Natural killer cell treated with Interleukin-12 subunit alpha and Interleukin-12 subunit beta and Interleukin-15 and Interleukin-18, amount 100 ng/mL, for 72 hours (primary cell): ENCODE results near the gene OTOP1. TPM values are rescaled to one million over a fixed set of nuclear protein-coding genes. Genes with fewer than 3 reads are reported as not detected.
"Not testable (repeated sequence)": the region's sequence is repeated elsewhere in the genome, so short reads cannot be mapped to it uniquely, and the experiment has no call there.

ENCODE experiments used
- ATAC-seq, 2 donors: fragments of 150-1000 bp; cut with Tn5 transposase in 1 of 2; sonication (Bioruptor Pico), chemical (Tn5 transposase) in 1 of 2; 2 replicates each; pipeline ENCODE4 v1.10.0; 2021
- DNase-seq: peaks from one replicate; pipeline ENCODE4 v3.0.0; 2022; ENCODE audit warnings: low spot score
- H3K27ac Mint-ChIP-seq, 2 donors: 1 replicate in 1 of 2; 2 replicates in 1 of 2; pipeline ENCODE4 v1.8.0; 2022; ENCODE audit warnings: mixed read lengths in 2 of 2, mild to moderate bottlenecking in 1 of 2, moderate library complexity in 1 of 2
- H3K27me3 Mint-ChIP-seq, 2 donors: 1 replicate in 1 of 2; 2 replicates in 1 of 2; pipeline ENCODE4 v1.8.0; 2022; ENCODE audit warnings: mixed read lengths in 2 of 2
- H3K36me3 Mint-ChIP-seq: one replicate; pipeline ENCODE4 v1.8.0; 2022; ENCODE audit warnings: mixed read lengths
- H3K4me1 Mint-ChIP-seq, 2 donors: 1 replicate in 1 of 2; 2 replicates in 1 of 2; pipeline ENCODE4 v1.8.0; 2022; ENCODE audit warnings: low read depth in 2 of 2, mixed read lengths in 2 of 2, mild to moderate bottlenecking in 1 of 2
- H3K4me3 Mint-ChIP-seq: one replicate; pipeline ENCODE4 v1.8.0; 2022; ENCODE audit warnings: mixed read lengths
- H3K9me3 Mint-ChIP-seq: 2 replicates; pipeline ENCODE4 v1.8.0; 2022; ENCODE audit warnings: mixed read lengths
- total RNA-seq, 2 donors: library from RNA; stranded (reverse); gene quantifications; one replicate each; pipeline ENCODE4 v1.2.3, GENCODE V29; 2022

Gene OTOP1
- total RNA-seq, 2 donors from 2014 or later: not detected

DNA sequence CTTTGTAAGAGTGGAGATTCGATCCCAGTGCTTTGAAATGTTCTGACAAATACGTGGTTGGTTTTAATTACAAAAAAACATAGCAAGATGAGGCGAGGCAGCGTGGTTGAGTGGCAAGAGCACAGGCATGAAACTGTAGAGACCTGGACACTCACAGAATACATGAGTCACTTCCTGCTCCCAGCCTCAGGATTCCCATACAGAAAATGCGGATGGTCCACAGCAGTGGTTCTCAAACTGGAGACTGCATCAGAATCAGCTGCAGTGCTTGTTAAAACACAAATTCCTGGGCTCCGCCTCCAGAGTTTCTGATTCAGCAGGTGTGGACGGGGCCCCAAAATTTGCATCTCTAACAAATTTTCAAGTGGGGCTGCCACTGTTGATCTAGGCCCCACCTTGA, 10.1 kb downstream of the OTOP1 start:
- H3K4me3 Mint-ChIP-seq: no peak overlapping the region
- no peak for ATAC-seq
- DNase-seq: no peak

DNA sequence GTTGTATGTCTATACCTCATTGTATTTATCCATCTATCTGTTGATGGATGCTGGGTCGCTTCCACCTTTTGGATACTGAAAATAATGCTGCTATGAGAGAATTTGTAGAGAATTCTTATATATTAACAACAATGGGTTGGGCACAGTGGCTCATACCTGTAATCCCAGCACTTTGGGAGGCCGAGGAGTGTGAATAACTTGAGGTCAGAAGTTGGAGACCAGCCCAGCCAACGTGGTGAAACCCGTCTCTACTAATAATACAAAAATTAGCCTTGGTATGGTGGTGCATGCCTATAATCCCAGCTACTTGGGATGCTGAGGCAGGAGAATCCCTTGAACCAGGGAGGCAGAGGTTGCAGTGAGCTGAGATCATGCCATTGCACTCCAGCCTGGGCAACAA, 13.1 kb downstream of the OTOP1 start:
- H3K4me1 Mint-ChIP-seq, DNase-seq, H3K36me3 Mint-ChIP-seq, H3K9me3 Mint-ChIP-seq, H3K27ac Mint-ChIP-seq, H3K4me3 Mint-ChIP-seq, ATAC-seq: not testable (repeated sequence)
- H3K27me3 Mint-ChIP-seq: peaks cover 32 to 45% of the 10 kb centered on the region in 2 donors

More for the DNA sequence above, 10.1 kb downstream of the OTOP1 start:
- Mint-ChIP-seq H3K27ac (no peak overlapping the region), H3K36me3 (no peaks in the 10 kb centered on the region), H3K9me3 (no peaks in the 10 kb centered on the region), H3K27me3 (peaks cover 22 to 37% of the 10 kb centered on the region in 2 donors), H3K4me1 (no peaks in the 10 kb centered on the region)

DNA sequence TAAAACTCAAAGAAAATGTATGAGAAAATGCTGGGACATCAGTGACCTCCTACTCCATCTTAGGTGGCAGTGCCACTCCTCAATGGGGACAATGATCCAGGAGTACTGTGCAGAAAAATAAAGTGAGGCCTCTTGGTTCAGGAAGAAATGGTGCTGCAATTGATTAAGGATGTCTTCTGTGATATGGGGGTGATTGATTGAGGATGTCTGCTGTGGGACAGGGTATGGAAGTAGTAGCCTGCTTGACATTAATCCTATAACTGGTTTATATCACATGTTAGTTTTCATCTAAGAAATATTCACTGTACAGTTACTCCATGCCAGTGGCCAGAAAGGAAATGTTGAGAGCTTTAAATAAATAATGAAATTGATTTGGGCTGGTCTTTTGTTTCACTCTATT, 20.5 kb downstream of the OTOP1 start:
- Mint-ChIP-seq H3K27me3 (peaks cover 38 to 40% of the 10 kb centered on the region in 2 donors), H3K4me3 (no peak overlapping the region), H3K4me1 (no peaks in the 10 kb centered on the region), H3K27ac (no peak overlapping the region), H3K9me3 (no peaks in the 10 kb centered on the region), H3K36me3 (no peaks in the 10 kb centered on the region)
- ATAC-seq: no peak
- DNase-seq: no peak

DNA sequence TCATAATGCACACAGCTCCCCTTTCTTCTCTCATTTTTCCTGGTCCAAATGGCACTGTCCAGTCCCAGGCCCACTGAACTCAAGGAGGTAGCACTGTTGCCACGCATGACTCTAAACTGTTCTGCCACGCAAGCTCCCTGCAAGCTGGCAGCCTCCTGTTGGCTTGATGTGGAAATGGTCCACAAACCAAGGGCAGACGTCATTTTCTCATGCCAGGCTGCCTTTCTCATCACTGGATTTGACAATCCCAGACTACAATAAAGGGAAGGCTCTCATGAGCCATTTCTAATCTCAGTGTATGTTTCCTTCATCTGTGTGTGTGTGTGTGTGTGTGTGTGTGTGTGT, 22.4 kb downstream of the OTOP1 start:
- Mint-ChIP-seq H3K4me1 (no peaks in the 10 kb centered on the region), H3K27ac (no peak overlapping the region), H3K9me3 (no peaks in the 10 kb centered on the region), H3K4me3 (no peak overlapping the region), H3K36me3 (no peaks in the 10 kb centered on the region), H3K27me3 (peaks cover 29 to 30% of the 10 kb centered on the region in 2 donors)
- ATAC-seq (no peak), DNase-seq (no peak)

DNA sequence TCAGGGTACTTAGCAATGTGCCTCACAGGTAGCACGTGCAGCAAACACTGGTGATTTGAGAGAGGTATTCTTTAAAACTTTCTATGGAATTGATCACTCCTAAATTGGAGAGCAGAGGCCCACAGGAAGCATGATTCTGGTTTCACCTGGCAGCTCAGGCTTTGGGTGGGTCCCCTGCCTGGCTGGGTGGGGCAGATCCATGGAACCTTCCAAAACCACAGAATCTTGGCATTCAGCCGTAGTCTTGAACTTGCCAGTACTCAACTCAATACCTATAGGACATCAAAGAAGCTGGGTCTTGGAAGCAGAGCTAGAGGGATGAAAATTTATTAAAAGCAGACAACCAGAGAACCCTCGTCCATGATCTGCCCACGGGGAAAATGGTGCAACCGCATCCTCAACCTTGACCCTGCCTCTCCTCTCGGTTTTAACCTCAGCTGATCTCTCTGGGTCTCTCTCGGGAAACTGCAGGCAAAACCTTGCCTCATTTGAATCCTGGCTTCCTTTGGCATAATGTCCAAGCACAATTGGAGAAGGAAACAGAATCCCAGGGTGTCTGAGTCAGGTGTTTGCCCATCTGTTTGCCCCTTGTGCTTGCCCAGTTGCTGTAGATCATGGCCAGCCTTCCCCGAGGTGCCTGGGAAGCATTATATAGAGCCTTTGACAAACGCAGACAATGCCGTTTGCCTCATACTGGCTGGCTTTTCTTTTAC, 22.9 kb downstream of the OTOP1 start:
- Mint-ChIP-seq H3K9me3 (no peaks in the 10 kb centered on the region), H3K4me1 (no peaks in the 10 kb centered on the region), H3K27me3 (peaks cover 28 to 30% of the 10 kb centered on the region in 2 donors), H3K4me3 (no peak overlapping the region), H3K36me3 (no peaks in the 10 kb centered on the region), H3K27ac (no peak overlapping the region)
- DNase-seq (no peak), ATAC-seq (peak in 1 of 2 donors; percentile 28)

DNA sequence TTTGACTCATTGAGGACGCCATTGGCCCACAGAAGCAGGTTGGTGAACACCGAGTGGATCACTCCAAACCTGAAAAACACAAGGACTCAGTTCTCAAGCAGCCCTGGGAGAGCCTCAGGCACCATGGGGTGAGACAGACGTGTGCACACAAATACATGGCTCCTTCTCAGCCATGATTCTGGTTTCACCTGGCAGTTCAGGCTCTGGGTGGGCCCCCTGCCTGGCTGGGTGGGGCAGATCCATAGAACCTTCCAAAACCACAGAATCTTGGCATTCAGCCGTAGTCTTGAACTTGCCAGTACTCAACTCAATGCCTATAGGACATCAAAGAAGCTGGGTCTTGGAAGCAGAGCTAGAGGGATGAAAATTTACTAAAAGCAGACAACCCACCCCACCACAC, 24.2 kb downstream of the OTOP1 start:
- Mint-ChIP-seq H3K4me1 (no peaks in the 10 kb centered on the region), H3K9me3 (no peaks in the 10 kb centered on the region), H3K36me3 (no peaks in the 10 kb centered on the region), H3K27me3 (peaks cover 22 to 25% of the 10 kb centered on the region in 2 donors), H3K27ac (no peak overlapping the region), H3K4me3 (no peak overlapping the region)
- ATAC-seq: no peak
- DNase-seq: no peak

DNA sequence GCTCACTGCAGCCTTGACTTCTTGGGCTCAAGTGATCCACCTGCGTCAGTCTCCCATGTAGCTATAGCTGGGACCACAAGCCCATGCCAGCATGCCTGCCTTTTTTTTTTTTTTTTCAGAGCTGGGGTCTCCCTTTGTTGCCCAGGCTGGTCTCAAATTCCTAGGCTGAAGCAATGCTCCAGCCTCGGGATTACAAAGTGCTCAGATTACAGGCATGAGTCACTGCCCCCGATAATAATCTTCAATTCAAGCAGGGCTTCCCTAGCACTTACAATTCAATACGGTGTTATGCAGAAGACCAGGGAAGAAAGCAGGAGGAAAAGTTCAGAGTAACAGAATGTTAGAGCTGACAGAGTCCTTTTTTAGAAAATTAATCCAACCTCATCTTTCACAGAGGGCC, 26.1 kb downstream of the OTOP1 start:
- peaks cover 20 to 22% of the 10 kb centered on the region in 2 donors for H3K27me3 Mint-ChIP-seq
- H3K4me3 Mint-ChIP-seq: no peak overlapping the region

DNA sequence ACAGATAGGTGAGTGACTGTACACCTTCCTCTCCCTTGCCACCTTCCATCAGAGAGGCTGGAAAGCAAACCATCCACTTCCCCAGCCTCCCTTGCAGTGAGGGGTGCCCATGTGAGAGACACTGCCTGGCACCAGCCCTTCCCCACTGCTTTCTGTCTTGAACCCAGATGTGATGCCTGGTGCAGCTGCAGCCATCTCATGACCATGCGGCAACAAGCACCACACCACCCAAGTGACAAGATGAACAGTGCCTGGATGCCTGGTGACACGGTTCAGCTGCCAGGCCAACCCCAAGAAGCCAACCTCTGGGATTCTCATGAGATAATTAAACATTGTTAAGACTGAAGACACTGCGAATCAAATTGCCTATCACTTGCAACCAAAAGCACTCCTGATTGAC, 31.4 kb downstream of the OTOP1 start:
- ATAC-seq (no peak), DNase-seq (no peak)
- H3K27ac Mint-ChIP-seq: no peak overlapping the region
- H3K4me3 Mint-ChIP-seq: no peak overlapping the region
- peaks cover 0 to 3% of the 10 kb centered on the region in 2 donors for H3K4me1 Mint-ChIP-seq
- H3K36me3 Mint-ChIP-seq: no peaks in the 10 kb centered on the region
- no peaks in the 10 kb centered on the region for H3K9me3 Mint-ChIP-seq
- peaks cover 29 to 37% of the 10 kb centered on the region in 2 donors for H3K27me3 Mint-ChIP-seq

More for the DNA sequence above, 26.1 kb downstream of the OTOP1 start:
- ATAC-seq: no peak
- no peak for DNase-seq
- Mint-ChIP-seq H3K36me3 (no peaks in the 10 kb centered on the region), H3K27ac (no peak overlapping the region), H3K9me3 (no peaks in the 10 kb centered on the region), H3K4me1 (no peaks in the 10 kb centered on the region)

DNA sequence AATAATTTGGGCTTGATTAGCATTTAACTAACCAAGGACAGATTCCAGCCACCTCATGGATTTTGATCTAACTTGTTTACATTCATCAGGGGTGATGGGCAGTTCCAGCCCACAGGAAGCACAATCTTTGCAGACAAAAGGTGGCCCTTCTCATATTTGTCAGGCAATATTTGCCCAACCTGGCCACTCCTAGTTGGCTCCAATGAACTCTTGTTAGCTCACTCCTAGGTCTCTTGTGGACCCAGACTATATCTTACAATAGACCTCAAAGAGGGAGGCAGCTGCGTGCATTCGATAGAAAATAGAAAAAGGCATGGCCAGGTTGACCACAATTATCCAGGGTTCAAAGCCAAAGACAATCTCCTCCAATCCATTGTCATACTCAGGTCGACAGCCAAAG, 38.2 kb downstream of the OTOP1 start:
- peaks cover 29 to 51% of the 10 kb centered on the region in 2 donors for H3K27me3 Mint-ChIP-seq
- H3K4me3 Mint-ChIP-seq, H3K27ac Mint-ChIP-seq, H3K4me1 Mint-ChIP-seq, ATAC-seq, DNase-seq, H3K36me3 Mint-ChIP-seq, H3K9me3 Mint-ChIP-seq: not testable (repeated sequence)

DNA sequence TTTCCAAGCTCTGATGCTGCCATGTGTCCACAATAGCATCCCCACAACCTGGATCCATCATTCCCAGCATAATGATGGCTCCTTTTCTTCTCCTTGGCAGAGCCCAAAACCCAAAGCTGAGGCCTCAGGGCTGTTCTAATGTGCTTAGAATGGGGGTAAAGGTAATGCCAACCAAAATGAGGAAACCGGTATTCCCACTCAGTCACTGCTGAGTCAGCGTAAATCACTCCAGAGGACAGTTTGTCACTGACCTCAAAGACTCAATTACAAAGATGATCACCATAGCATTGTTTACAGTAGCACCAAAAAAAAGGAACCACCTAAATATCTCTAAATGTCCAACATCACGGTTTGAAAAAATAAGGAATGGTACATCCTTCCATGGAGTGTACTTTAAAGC, 41.2 kb downstream of the OTOP1 start:
- no peaks in the 10 kb centered on the region for H3K36me3 Mint-ChIP-seq
- H3K4me3 Mint-ChIP-seq: no peak overlapping the region
- no peaks in the 10 kb centered on the region for H3K9me3 Mint-ChIP-seq
- no peak overlapping the region for H3K27ac Mint-ChIP-seq
- no peak for DNase-seq
- H3K4me1 Mint-ChIP-seq: no peaks in the 10 kb centered on the region
- no peak for ATAC-seq
- peaks cover 23 to 41% of the 10 kb centered on the region in 2 donors for H3K27me3 Mint-ChIP-seq

DNA sequence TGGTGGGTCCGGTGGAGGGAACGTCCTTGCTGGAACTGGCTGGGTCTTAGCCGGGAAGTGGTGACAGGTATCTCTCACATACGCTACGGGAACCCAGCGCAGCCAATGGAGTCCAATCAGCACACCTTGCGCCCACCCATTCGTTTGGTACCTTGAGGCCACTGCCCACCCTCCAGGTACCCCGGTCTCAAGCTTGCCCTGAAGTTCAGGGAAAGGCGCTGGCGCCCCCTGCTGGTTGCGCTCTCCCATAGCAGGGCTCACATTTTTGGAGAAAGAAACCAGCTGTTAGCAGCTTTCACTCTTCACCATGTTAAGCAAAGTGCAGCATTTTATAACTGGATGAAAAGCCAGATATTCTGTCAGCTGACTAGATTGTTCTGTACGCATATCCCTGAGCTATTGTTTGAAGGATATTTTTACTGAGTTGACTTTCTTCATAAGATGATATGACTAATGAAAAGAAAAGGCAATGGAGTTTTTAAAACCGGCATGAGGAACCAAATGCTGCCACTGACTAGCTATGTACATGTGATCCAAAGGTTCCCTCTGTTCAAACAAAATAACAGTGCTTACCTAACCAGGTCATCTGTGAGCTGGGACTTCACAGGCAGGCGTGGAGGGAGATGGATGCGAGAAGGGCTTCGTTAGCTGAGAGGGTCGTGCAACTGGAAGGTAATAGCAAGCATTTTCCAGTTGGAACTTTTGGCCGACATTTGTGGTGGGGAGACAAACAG, 43.7 kb downstream of the OTOP1 start:
- no peaks in the 10 kb centered on the region for H3K36me3 Mint-ChIP-seq
- ATAC-seq (no peak), DNase-seq (no peak)
- H3K4me1 Mint-ChIP-seq: no peaks in the 10 kb centered on the region
- no peak overlapping the region for H3K4me3 Mint-ChIP-seq
- H3K9me3 Mint-ChIP-seq: no peaks in the 10 kb centered on the region
- H3K27me3 Mint-ChIP-seq: peaks cover 18 to 40% of the 10 kb centered on the region in 2 donors
- no peak overlapping the region for H3K27ac Mint-ChIP-seq

DNA sequence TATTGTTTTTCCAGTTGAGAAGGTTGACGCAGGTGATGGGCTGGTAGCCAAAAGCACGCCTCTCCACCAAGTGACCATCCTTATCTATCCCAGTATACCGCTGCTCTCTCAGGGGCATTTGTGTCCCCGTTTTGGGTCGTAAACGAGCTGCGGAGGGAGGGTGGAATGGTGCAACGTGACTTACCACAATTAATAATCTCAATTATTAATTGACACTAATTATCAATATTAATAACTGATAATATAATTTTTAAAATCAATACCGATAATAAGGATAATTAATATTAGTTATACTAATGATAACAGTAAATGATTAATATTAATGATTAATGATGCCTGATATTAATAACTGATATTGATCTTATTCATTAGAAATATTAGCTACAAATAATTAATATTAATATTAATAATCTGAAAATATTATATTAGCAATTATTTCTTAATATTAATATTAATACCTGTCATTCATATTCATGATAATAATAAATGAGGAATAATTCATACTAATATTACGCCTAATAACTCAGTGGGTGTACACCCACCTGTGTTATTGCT, 56.1 kb downstream of the OTOP1 start:
- no peaks in the 10 kb centered on the region for H3K36me3 Mint-ChIP-seq
- no peak for DNase-seq
- H3K27me3 Mint-ChIP-seq: peaks cover 15 to 19% of the 10 kb centered on the region in 2 donors
- no peaks in the 10 kb centered on the region for H3K4me1 Mint-ChIP-seq
- no peaks in the 10 kb centered on the region for H3K9me3 Mint-ChIP-seq
- no peak overlapping the region for H3K4me3 Mint-ChIP-seq
- ATAC-seq: no peak
- no peak overlapping the region for H3K27ac Mint-ChIP-seq

DNA sequence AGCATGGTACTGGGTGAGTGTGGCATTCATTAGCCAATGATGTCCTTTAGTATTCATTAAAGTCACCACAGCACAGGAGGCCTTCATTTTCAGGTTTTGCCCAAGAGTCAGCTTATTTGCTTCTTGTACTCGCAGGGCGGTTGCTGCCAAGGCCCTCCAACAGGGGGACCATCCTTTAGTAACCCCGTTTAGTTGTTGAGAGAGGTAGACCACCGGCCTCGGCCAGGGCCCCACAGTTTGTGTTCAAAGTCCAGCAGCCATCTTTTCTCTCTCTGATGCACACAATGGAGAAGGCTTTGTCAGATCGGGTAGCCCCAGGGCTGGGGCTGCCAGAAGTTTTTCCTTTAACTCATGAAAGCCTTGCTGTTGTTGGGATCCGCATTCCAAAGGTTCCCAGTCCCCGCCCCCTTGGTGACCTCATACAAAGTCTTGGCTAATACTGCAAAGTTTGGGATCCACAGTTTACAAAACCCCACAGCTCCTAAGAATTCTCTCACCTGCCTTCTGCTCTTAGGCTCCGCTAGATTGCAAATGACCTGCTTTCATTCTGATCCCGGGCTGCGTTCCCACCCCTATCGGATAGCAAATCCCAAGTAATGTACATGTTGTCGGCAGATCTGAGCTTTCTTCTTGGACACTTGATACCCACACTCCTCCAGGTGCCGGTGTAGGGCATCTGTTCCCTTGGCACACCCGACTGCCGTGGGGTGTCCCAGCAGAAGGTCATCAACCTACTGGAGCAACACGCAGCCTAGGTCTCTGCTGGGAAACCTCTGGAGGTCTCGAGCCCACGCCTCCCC, 58.5 kb downstream of the OTOP1 start:
- not testable (repeated sequence) for H3K4me1 Mint-ChIP-seq, H3K9me3 Mint-ChIP-seq, H3K4me3 Mint-ChIP-seq, H3K36me3 Mint-ChIP-seq, ATAC-seq, H3K27me3 Mint-ChIP-seq, DNase-seq, H3K27ac Mint-ChIP-seq

DNA sequence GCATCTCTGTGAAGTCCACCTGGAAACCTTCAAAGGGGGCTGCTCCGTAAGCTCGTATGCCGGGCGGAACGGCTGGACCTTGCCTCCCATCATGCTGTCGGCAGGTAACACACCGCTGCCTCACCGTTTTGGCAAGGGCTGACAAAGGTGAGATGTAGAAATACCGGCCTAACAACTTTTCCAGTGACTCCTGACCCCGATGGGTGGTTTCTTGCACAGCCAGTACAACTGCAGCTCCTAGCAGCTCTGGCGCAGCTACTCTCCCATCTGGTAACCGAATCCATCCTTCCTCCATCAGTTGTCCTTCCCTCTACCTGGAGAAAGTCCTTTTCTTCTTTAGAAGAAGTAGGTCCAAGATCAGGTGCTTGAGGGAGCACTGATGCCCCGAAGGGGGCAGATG, 59.7 kb downstream of the OTOP1 start:
- H3K27me3 Mint-ChIP-seq, H3K9me3 Mint-ChIP-seq, DNase-seq: not testable (repeated sequence)

More for the DNA sequence above, 59.7 kb downstream of the OTOP1 start:
- not testable (repeated sequence) for H3K36me3 Mint-ChIP-seq, H3K27ac Mint-ChIP-seq, H3K4me1 Mint-ChIP-seq, ATAC-seq, H3K4me3 Mint-ChIP-seq
